ENCODE data around the gene CLASRP. TPM values are rescaled to one million over a fixed set of nuclear protein-coding genes. Genes with fewer than 3 reads are reported as not detected.

CLASRP gene
- total and polyA plus RNA-seq, 9 of the 15 experiments (the other 6 are each of a cell fraction or from before 2014, with no cell fraction given), result 0.94 to 86.3 (median 44.0) TPM

DNA sequence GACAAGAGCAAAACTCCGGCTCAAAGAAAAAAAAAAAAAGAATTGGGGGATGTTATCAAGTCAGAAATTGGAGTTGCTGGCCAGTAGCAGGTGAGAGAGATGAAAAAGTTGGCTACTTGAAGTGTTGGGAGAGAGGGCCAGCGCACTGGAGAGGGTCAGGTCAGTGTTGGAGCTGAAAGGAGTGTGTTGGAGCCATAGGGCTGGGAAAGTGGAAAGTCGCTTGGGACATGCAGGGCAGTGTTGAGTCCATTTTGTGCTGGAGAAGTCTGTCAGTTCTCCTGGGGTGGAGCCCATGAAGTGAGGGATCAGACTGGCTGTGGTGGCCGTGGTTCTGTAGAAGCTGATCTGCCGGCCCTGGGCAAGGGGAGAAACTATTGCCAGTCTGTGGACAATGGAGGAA is 55.9 kb downstream of the CLASRP start:
- Histone ChIP-seq H3K27me3 (ENCODE audit: control insufficient read depth in 2 of 2, insufficient read depth in 2 of 2, low read length in 2 of 2) (no peaks in the 10 kb centered on the region), H3K36me3 (ENCODE audit: control insufficient read depth, insufficient read depth, low read length) (peaks cover 74% of the 10 kb centered on the region; the same call in 2 of the 3 replicates), H3K27ac (ENCODE audit: extremely low read depth, low read depth, low read length) (no peak overlapping the region), H3K4me1 (replicated peaks in 1 of 2; ENCODE audit: control insufficient read depth in 2 of 2, insufficient read depth in 2 of 2, low read length in 2 of 2) (peaks cover 48 to 80% of the 10 kb centered on the region in 2 experiments), H3K9ac (ENCODE audit: insufficient read depth in 1 of 2, low read depth in 2 of 2, low read length in 2 of 2) (peak overlapping the region; percentile 98 to 99; a peak in 3 of 4 replicates), H3K9me3 (replicated peaks; ENCODE audit: control insufficient read depth, insufficient read depth, low read depth, low read length) (no peaks in the 10 kb centered on the region), H3K79me2 (ENCODE audit: control insufficient read depth, insufficient read depth, low read length) (peaks cover 72% of the 10 kb centered on the region), H3K9me1 (ENCODE audit: control insufficient read depth, insufficient read depth, low read length) (peaks cover 12% of the 10 kb centered on the region), H3K4me2 (ENCODE audit: insufficient read depth, low read length) (peak overlapping the region; percentile 89), H2AFZ (ENCODE audit: low read depth, low read length) (no peak overlapping the region), H3K4me3 (peak overlapping the region; percentile 99; the same call in 1 of the 2 replicates), H4K20me1 (replicated peaks; ENCODE audit: control insufficient read depth, insufficient read depth, low read length) (peaks cover 42% of the 10 kb centered on the region)
- TF ChIP-seq RBFOX2 (IDR thresholded peaks at IDR 0.05; ENCODE audit: low read depth, low read length) (peak; percentile 26; the same call in 1 of the 2 replicates), SMAD2 (IDR thresholded peaks at IDR 0.05; ENCODE audit: low read depth, low read length) (no peak), ZBTB1 (CRISPR knock-in tag; IDR thresholded peaks at IDR 0.05; ENCODE audit: borderline replicate concordance, low read depth) (no peak), SRF (CRISPR knock-in tag; IDR thresholded peaks at IDR 0.05) (no peak)
- TF ChIP-seq, protein P1, sequence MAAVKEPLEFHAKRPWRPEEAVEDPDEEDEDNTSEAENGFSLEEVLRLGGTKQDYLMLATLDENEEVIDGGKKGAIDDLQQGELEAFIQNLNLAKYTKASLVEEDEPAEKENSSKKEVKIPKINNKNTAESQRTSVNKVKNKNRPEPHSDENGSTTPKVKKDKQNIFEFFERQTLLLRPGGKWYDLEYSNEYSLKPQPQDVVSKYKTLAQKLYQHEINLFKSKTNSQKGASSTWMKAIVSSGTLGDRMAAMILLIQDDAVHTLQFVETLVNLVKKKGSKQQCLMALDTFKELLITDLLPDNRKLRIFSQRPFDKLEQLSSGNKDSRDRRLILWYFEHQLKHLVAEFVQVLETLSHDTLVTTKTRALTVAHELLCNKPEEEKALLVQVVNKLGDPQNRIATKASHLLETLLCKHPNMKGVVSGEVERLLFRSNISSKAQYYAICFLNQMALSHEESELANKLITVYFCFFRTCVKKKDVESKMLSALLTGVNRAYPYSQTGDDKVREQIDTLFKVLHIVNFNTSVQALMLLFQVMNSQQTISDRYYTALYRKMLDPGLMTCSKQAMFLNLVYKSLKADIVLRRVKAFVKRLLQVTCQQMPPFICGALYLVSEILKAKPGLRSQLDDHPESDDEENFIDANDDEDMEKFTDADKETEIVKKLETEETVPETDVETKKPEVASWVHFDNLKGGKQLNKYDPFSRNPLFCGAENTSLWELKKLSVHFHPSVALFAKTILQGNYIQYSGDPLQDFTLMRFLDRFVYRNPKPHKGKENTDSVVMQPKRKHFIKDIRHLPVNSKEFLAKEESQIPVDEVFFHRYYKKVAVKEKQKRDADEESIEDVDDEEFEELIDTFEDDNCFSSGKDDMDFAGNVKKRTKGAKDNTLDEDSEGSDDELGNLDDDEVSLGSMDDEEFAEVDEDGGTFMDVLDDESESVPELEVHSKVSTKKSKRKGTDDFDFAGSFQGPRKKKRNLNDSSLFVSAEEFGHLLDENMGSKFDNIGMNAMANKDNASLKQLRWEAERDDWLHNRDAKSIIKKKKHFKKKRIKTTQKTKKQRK (IDR thresholded peaks at IDR 0.05; ENCODE audit: borderline replicate concordance, low read depth, low read length), result no peak
- TF ChIP-seq, protein P2, sequence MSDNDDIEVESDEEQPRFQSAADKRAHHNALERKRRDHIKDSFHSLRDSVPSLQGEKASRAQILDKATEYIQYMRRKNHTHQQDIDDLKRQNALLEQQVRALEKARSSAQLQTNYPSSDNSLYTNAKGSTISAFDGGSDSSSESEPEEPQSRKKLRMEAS (CRISPR knock-in tag; IDR thresholded peaks at IDR 0.05), result 0 out of 2 replicates have a peak, but pooled peaks have one; percentile 11
- TF ChIP-seq, protein P3, sequence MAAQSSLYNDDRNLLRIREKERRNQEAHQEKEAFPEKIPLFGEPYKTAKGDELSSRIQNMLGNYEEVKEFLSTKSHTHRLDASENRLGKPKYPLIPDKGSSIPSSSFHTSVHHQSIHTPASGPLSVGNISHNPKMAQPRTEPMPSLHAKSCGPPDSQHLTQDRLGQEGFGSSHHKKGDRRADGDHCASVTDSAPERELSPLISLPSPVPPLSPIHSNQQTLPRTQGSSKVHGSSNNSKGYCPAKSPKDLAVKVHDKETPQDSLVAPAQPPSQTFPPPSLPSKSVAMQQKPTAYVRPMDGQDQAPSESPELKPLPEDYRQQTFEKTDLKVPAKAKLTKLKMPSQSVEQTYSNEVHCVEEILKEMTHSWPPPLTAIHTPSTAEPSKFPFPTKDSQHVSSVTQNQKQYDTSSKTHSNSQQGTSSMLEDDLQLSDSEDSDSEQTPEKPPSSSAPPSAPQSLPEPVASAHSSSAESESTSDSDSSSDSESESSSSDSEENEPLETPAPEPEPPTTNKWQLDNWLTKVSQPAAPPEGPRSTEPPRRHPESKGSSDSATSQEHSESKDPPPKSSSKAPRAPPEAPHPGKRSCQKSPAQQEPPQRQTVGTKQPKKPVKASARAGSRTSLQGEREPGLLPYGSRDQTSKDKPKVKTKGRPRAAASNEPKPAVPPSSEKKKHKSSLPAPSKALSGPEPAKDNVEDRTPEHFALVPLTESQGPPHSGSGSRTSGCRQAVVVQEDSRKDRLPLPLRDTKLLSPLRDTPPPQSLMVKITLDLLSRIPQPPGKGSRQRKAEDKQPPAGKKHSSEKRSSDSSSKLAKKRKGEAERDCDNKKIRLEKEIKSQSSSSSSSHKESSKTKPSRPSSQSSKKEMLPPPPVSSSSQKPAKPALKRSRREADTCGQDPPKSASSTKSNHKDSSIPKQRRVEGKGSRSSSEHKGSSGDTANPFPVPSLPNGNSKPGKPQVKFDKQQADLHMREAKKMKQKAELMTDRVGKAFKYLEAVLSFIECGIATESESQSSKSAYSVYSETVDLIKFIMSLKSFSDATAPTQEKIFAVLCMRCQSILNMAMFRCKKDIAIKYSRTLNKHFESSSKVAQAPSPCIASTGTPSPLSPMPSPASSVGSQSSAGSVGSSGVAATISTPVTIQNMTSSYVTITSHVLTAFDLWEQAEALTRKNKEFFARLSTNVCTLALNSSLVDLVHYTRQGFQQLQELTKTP (IDR thresholded peaks at IDR 0.05; ENCODE audit: low read depth in 1 of 2, partially characterized antibody in 2 of 2), result no peak
- TF ChIP-seq, protein P4, sequence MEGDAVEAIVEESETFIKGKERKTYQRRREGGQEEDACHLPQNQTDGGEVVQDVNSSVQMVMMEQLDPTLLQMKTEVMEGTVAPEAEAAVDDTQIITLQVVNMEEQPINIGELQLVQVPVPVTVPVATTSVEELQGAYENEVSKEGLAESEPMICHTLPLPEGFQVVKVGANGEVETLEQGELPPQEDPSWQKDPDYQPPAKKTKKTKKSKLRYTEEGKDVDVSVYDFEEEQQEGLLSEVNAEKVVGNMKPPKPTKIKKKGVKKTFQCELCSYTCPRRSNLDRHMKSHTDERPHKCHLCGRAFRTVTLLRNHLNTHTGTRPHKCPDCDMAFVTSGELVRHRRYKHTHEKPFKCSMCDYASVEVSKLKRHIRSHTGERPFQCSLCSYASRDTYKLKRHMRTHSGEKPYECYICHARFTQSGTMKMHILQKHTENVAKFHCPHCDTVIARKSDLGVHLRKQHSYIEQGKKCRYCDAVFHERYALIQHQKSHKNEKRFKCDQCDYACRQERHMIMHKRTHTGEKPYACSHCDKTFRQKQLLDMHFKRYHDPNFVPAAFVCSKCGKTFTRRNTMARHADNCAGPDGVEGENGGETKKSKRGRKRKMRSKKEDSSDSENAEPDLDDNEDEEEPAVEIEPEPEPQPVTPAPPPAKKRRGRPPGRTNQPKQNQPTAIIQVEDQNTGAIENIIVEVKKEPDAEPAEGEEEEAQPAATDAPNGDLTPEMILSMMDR (IDR thresholded peaks at IDR 0.05 in 2 of 3, conservative IDR thresholded peaks at IDR 0.05 in 1 of 3; ENCODE audit: insufficient read depth in 2 of 3, low read depth in 1 of 3, low read length in 3 of 3), result no peak
- BruUV-seq (replicated peaks), result no TSS peak
- no peak for ATAC-seq
- ChIA-PET POLR2A (interaction anchor here (0.7 to 1.2 kb wide), 3 partner anchors 11 to 25 kb away, joined by 3 read pairs; no protein-coding TSS in a partner anchor), CTCF (ENCODE audit: low intra/inter-chr PET ratio) (no interaction called here)
- intact Hi-C loops (cut with micrococcal nuclease), result no loop called here
- FAIRE-seq, result peak; percentile 42
- DNase-seq (ENCODE audit: extremely low read depth in 1 of 4, low spot score in 3 of 4), result no peak
- 57% methylated on average over 5 of the region's 5 CpGs for WGBS (ENCODE audit: insufficient coverage, low coverage, missing lambda C conversion rate)
- in situ Hi-C loops (cut with MboI), result no loop called here
